GM21528 (cell line): ENCODE measurements around the gene RASEF.

Source experiments
- ATAC-seq: cut with Tn5 transposase; IDR thresholded peaks from one replicate; pipeline ENCODE4 v1.9.1; 2021; ENCODE audit warnings: mild to moderate bottlenecking, moderate library complexity; ENCODE audit not compliant: unreplicated experiment, low FRiP score

Gene RASEF

GRCh38 chr9:83059417-83059816 lies 3.5 kb downstream of the RASEF start:
- no peak for ATAC-seq

GRCh38 chr9:83056911-83057310 lies 6.0 kb downstream of the RASEF start:
- no peak for ATAC-seq

DNA sequence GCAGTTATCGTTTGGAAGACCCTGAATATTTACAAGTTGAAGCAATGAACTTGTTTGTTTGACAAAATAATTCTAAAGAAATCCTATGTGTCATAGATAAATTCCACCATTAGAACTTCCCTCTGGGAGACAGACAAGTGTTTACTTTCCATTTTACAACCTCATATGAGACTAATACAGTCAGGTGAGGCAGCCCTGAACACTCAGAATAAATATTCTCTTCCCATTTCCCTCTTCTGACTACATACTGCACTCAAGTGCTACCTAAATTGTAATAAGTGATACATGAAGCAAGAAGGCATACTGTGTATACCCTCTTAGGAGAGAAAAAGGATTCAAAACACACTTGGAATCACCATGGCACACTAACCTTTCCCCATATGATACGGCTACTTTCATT lies 6.8 kb downstream of the RASEF start:
- no peak for ATAC-seq

DNA sequence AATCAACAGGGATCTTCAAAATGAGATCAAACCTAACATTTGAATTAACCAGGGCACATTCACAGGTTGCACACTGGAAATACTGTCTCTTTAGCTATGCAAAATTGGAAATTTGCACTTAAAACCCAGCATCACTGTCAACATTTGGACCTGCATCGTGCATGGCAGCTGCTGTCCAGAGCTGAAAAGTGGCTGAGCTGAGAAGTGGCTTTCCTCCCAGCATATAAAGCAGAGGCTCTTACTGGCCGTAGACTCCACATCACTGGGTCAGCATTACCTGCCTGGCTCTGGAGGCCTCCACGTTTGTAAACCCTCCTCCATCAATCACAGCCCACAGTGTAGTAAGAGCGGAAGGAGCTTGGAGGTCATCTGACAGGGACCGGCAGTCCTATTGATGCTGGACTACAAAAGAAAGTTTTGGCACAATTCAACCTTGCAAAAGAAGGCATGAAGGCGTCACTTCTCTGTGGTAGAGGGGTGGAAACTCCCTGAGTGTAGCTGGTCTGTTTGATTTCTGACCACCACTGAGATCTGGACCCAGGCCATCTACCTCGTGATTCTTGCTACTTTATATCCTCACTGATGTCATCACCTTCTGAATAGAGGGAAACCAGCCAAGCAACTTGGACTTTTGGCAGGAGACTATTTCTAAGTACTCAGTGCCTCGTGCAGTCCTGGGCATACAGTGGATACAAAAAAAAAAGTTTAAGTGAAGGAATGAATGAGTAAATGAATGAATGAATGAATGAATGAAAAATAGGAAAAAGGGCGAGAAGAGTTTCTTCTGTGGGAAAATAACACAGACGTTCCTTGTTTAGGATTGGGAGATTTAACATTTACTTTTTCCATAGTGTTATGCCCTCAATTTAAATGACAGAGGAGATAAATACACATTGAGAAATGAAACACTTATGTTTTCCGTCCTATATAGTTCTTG lies 14.8 kb downstream of the RASEF start:
- no peak for ATAC-seq

GRCh38 chr9:83043597-83043996 lies 19.3 kb downstream of the RASEF start:
- no peak for ATAC-seq

- no peak for ATAC-seq
Measured at GRCh38 chr9:83041771-83042170, 21.2 kb downstream of the RASEF start.

GRCh38 chr9:83039303-83039702 lies 23.6 kb downstream of the RASEF start:
- ATAC-seq, result no peak

DNA sequence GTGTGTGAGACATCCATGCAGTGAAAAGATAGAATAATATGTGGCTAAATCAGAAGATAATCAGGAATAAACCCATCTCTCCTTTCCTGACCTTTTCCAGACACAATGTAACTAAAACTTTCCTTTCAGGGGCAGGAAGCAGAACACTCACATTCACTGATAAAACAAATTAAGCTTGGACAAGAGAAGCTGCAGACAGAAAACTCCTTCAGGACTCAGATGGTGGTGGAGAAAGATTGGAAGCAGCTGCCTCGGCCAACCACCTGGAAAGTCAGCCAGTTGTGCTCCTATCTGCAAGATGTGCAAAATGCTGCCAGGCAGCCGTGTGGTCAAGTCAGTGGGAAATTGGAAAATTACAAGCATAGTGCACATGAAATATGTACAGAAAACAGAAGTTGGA lies 26.9 kb downstream of the RASEF start:
- no peak for ATAC-seq

DNA sequence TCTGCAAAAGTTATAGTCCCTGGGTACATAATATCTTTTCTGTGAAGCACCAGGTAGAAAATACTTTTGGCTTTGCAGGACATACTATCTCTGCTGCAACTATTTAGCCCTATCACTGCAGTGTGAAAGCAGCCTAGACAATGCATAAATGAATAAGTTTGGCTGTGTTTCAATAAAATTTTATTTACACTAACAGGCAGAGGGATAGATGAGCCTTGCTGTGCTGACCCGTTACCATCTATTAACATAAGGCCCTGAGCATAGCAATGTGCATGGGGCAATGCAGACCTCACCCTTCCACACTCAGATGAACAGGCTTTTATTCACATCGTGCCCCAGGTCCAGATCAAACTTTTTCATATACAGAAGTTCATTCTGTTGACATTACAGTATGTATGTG lies 27.8 kb downstream of the RASEF start:
- ATAC-seq, result no peak

DNA sequence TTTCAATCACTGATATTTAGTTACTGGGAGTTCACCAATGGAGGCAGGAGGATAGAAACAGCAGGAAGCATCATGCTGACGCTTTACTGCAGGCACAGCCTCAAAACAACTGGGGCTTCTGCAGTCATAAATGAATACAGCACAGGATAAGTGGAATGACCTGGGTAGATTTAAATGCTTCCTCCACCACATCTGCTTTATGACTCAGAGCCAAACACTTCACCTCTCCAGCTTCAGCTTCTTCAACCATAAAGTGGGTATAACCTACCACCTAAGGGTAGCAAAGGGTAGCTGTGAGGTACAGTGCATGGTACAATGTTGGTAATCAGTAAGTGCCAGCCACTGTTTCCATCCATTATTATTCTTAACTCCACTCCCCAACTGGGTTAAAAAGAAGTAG lies 28.4 kb downstream of the RASEF start:
- no peak for ATAC-seq

DNA sequence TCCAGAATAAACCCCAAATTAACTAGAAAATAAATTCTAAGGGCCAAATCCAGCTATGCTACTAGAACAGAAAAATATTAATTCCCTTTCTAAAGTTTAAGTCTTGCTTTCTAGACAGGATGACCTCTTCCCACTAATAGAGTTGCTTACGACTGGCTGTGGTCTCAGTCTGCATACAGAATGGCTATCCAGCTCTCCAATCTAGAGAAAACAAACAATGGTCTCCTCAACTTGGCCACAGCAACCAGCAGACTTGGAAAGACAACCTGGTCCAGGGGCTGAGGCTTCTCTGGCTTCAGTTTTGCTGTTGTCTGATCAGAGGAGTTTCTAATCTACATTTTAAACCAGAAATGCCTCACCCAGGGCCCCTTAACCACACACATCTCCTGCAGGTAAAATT lies 28.9 kb downstream of the RASEF start:
- ATAC-seq, result no peak

GRCh38 chr9:83032065-83032625 lies 30.8 kb downstream of the RASEF start:
- no peak for ATAC-seq

GRCh38 chr9:83030391-83031107 lies 32.4 kb downstream of the RASEF start:
- no peak for ATAC-seq

- ATAC-seq, result no peak
Measured at GRCh38 chr9:83029531-83030137, 33.3 kb downstream of the RASEF start.

DNA sequence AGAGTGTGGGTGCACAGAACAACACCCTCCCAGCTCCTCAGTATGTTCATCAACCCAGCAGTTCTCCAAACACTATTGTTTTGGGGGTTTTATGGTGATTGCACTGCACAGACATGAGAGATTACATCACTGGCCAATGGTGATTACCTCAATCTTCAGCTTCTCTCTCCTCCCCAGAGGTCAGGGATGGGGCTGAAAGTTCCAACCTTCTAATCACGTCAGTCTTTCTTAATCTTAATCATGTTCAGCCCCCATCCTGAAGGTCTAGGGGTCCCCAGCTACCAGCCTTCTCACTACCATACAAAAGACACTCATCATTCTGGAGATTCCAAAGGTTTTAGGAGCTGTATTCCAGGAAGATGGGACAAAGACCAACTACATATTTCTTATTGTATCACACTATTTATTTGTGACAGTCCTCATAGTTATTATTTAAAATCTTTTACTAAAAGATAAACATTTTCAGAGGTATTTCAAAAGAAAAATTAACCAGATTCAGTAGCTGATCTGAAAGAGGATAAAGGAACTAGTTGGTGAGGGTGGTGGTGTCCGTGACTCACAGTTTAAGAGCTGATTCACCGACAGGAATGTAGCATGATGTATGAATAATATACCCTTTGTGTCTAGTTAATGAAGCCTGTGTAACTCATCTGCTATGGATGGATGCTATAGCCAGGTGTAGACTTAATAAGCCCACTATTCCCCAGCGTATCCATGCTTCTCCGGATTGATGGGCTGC lies 35.6 kb downstream of the RASEF start:
- no peak for ATAC-seq

DNA sequence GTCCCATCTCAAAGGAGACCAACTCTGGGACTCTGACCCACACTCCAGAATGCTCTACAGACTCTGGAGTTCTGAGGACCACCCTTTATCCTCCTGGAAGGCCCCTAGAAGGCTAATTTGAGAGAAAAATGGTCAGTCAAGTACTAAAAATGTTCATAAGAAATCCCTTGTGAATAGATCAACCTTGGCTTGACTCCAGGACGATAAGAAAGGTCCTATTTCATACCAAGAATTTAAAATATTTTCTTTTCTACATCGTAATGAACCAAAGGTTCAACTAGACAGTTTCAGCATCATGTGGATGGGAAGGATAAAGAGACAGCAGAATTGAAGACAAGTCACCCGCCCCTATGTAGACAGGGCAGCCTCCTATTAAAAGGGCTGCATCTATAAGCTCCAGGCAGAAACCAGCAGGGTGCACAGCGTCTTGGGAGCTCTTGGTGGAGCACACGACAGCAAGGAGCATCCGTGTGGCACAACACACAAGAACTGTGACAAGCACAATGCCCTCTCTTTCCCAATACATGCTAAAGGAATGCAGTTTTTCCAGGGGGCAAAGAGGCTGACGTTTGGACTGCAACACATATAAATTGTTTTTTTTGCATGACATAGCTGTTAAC lies 38.3 kb downstream of the RASEF start:
- no peak for ATAC-seq

DNA sequence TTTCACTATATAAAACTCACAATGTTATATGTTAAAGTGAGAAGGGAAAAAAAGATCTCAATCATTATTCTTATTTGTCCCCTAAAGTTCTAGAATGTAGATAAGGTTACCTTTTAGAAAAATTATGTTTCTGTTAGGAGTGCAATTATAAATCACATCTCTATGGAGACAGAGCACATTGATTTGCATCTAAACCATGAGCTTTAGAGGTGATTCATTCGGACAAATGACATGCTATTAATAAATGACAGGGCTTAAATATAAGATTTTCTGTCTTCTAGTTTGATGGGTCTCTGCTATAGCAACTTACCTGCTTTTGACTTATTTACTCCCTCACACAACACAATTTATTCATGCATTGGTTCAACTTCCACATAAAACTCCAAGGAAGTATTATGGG lies 39.8 kb downstream of the RASEF start:
- no peak for ATAC-seq

DNA sequence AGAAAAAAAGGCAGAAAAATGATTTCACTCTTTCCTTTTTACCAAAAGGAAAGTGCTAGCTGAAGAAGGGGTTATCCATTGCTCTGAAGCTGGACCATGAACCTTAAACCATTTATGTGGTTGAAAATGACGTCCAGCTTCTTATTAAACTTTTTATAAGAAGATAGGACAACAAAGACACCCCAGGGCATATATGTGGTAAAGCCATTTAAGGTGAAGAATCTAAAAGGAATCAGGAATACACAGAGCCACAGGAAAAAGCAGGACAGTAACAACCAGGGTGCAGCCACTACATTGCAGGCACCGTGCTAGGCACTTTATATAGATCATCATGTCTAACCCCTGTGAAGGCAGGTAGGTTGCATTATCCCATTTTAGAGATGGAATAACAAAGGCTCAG lies 42.1 kb downstream of the RASEF start:
- ATAC-seq, result no peak

DNA sequence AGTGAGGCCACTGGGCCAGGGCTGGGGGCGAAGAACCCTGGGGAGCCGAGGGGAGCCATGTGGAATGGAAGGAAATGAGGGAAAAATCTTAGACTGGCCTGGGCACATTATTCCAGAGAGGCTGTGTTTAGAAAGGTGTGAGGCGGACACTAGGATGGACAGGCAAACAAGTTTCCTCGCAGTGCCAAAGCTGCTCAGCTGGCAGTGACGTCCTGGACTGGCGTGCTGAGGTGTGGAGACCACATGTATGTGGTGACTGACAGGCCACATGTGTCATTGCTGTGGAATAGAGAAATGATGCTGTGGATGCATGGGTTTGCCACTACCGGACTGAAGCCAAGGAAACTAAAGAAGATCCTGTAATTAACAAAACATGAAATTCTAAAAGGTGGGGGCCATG lies 42.6 kb downstream of the RASEF start:
- ATAC-seq, result no peak

GRCh38 chr9:83019246-83019645 lies 43.7 kb downstream of the RASEF start:
- ATAC-seq, result no peak
